Measurements from ENCODE around the gene NR2E3.

Gene NR2E3

DNA sequence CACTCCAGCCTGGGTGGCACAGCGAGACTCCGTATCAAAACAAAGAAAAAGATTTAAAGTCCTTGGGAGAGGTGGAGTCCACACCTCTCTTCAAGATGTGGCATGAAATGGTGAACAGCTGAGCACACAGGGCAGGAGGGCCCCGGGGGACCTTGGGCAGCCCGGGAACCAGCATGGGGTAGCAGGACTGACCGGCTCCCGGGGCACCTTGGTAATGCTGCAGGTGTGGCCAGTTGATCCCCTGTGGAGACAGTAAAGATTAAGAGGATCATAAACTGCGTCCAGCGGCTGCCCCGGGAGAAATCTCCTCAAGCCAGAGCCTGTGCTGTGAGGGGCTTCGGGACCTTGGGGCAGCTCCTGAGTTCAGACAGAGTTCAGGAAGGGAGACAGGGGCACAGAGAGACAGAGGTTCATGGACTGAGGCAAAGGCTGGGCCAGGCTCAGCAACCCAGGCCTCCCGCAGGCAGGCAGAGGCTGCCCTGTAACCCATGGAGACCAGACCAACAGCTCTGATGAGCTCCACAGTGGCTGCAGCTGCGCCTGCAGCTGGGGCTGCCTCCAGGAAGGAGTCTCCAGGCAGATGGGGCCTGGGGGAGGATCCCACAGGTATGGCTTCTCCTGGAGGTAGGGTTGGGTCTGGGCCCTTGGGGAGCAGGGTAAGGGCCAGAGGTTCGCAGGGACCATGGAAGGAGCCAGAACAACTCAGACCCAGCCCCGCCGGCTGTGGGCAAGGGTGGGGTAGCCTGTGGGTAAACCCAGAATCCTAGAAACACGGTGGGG lies at the start of gene NR2E3:
NR2E3 (plus strand) TSS at position 299 of the 780 bp plus-strand sequence; CDS start at position 489, 190 bp downstream.
- DNase-seq (ENCODE audit: low read depth in 2 of 2) = no peak

DNA sequence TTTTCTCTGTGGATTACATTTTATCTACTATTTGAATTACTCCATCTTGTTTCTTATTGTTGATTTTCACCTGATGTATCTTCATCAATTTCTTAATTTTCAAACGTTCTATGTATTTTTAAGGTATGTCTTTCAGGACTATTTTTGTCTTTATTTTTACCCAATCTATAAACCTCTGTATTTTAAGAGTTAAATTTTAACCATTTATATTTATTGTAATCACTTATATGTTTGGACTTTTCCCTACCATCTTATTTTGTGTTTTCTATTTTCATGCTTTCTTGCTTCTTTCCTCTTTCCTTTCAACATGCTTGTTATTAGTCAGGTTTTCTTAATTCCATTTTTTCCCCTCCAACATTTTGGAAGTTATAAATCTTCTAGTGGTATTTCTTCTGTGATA lies 49.5 kb upstream of the NR2E3 start:
- DNase-seq (ENCODE audit: low read depth in 2 of 2) = no peak

DNA sequence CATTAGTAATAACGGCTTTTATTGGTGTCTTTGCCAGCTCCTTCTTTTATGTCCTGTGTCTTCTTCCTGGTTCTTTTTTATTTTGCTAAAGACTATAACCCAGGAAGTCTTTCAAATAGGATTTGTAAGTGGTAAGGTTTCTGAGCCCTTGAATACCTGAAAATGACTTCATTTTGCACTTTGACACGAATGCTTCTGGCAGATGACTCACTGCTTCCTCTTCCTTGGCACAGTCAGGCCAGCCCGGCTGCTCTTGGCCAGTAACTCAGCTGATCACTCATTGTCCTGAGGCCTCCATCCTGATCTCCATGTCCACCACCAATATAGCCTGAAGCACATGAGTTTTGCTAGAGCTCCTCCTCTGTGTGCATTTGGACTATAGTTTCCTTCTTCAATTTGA lies 48.7 kb upstream of the NR2E3 start:
- DNase-seq (ENCODE audit: low read depth in 2 of 2) = no peak

DNA sequence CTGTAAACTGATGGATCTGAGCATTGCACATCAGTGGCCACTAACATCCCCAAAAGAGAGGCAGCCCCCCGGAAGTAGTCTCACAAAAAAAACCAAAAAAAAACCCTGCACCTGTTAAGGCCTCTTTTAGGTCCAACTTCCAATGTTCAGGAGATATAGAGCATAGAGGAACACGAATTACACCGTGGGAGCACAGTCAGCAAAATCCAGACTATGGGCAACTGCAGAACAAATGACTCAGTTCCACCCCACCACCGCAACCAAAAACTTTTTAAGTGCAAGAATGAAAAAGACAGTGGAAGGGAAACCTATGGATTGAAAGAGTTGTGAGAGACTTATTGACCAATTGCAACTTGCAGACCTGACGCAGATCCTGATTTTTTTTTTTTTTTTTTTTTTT lies 42.2 kb upstream of the NR2E3 start:
- no peak for DNase-seq (ENCODE audit: low read depth in 2 of 2)

DNA sequence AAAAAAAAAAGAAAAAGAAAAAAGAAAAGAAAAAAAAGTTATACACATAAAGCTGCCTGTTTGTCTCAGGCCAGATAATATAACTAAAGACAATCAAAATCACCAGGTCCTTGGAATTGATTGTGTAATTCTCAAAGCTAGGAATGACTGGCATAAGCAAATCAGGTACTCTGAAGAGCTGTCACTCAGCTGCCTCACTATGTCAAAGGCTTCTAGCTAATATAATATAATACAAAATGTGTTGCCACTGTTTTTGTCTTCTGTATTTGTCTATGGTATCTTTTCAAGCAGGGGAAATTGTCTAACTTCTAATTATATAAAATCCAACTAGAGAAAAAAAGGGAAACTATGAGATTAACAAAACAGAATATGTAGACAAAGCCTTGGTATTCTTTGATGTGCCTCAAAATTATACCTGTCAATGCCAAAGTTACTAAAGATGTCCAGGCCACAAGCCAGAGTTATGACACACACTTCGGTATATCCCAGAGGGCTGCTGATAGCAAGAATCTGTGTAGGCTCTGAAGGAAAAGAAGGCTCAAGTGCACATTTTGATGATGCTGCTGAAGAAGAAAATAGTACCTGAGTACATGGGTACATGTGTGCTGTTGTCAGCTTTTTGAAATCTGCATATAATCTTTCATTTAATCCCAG lies 37.0 kb upstream of the NR2E3 start:
- no peak for DNase-seq (ENCODE audit: low read depth in 2 of 2)

DNA sequence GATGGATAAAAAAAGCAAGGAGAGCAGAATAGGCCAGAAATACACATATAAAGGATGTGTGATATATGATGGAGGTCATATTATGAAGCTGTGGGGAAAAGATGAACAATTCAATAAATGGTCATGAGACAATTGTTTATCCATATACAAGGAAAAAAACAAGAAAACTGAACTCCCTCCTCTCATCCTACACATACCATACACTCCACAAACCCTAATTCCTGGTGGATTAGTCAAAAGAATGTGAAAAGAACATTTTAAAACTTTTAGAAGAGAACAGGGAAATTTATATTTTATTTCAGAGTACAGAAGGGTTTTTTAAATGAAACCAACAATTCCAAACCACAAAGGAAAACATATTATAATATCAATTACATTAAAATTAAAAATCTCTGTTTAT lies 34.5 kb upstream of the NR2E3 start:
- no peak for DNase-seq (ENCODE audit: low read depth in 2 of 2)

DNA sequence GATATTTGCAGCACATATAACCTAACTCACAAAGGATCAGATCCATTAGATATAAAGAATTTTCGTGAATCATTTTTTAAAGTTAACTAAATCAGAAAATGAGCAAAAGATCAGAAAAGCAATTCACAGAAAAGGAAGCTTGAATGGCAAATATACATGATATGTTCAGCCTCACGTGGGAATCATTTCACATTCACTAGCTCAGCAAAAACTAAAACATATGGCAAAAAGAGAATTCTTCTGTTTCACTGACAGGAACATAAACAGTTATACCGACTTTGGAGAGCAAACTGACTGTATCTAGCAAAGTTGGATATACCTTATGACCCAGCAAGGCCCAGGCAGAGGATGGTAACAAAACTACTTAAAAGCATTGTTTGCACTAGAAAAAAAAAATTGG lies 34.0 kb upstream of the NR2E3 start:
- DNase-seq (ENCODE audit: low read depth in 2 of 2) = no peak

DNA sequence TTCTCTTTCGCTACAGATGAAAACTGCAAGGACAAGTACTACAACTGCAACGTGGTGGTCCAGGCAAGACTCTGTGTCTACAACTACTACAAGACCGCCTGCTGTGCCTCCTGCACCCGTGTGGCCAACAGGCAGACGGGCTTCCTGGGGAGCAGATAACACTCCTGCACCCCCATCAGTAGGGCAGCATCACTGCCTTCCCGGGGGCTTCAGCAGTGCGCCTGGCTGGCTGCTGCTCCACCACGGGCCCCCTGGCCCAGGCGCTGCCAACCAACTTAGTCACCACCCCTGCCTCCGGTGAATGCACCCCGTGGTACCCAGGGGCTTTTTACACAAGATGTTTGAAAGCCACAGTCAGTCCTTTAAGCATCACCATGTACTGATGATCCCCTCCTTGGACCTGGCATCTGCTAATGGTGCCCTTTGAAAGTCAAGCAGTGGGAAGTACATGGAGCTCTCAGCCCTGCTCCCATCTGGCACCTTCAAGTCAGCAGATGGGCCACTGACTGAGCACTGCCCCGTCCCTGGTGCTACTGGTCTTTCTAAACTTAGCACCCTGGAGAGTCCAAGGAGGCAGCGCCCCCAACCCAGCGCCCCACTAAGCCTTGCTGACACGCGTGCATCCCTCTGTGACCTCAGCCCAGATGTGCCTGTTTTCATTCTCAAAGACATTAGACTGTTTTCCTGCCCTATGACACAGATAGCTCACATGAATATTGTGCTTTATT lies 33.0 kb upstream of the NR2E3 start:
- no peak for DNase-seq (ENCODE audit: low read depth in 2 of 2)

DNA sequence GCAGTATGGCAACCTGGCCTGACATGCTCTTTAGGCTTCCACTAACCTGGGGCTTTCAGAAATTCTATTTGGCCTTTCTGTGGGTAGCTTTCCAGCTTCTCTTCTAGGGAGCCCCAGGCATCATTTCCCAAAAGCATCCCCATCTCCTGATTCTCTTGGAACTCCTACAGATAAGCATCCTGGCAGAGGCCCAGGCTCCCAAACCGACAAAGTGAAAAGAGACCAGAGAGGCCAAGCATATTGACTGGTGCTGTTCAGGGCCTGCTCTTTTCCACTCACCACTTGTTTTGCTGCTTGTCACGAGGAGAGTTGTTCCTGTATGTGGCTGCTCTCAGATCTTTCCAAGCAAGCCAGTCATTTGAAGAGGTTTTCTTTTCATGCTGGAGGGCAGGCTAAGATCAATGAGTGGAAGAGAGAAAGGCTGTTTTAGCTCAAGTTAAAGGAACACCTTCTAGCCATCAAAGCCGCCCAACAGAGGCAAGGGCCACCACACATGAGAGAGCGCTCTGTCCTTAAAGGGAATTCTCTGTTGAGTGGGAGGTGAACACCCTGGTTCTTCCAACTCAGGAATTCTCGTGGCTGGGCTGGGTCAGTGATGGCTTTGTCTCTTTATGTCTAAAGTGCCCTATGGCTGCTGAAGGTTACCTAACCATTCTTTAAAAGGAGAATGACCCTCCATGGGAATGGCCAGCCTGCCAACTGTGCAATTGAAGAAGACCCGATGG lies 31.1 kb upstream of the NR2E3 start:
- no peak for DNase-seq (ENCODE audit: low read depth in 2 of 2)

DNA sequence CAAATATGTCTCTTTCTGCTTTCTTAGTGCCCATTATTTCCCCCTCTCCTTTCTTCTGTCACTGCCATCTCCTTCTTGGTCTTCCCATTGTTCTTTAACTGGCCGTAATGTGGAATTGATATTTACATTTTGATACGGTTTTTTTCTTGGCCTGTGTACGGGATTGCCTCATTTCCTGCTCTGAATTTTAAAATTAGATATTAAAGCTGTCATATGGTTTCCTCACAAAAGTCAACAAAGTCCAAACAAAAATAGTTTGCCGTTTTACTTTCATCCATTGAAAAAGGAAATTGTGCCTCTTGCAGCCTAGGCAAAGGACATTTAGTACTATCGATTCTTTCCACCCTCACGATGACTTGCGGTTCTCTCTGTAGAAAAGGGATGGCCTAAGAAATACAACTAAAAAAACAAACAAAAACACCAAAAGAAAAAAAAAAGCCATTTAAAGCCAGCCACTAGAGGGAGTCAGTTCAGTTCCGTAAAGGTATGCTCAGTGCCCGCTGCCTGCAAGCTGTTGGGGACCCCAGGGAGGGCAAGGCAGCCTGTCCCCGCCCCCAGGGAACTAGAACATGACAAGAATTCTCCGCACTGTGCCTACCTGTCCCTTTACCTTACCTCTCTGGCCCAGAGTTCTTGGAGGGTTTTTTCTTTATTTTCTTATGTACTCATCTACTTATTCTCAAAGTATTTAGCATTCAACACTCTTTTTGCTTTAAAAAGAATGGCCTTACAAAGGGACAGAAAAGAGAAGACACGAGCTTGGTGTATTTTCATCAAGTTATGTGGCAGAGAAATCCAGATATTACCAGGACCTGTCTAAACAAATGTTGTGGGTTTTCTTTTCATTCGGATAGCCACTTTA lies 30.0 kb upstream of the NR2E3 start:
- peak in 1 of 2 donors; percentile 11 for DNase-seq (ENCODE audit: low read depth in 2 of 2)

DNA sequence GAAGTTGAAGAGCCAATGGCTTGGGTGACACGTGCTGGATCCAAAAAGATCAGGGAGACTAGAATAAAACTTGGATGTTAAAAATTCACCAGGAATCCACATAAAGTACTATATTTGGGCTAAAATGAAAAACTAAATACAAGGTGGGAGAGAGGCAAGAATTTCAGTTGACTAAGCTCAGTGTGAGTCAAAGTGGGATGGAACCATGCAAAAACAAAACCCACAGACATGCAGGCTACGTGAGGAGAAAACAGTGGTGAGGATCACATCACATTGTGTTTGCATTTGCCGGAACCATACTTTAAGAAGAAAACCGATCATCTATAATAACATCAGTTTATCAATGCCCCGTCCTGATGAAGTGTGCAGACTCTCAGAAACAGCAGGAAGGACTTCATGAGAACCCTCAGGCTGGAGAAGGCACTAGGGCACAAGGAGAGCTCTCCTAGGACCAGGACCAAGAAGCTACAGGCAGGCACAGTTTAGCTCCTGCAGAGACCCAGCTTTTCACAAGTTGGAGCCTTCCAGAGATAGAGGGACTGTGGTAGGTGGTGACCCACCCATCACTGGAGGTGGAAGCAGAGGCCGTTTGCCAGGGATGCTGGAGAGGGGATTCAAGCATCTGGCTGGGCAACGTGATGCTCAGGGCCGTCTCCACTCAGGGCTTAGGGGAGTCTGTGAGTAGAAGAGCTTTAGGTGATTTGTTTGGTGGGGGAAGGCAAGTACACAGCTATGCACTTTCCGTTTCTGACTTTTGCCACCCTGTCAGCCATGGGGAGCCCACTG lies 29.0 kb upstream of the NR2E3 start:
- no peak for DNase-seq (ENCODE audit: low read depth in 2 of 2)

DNA sequence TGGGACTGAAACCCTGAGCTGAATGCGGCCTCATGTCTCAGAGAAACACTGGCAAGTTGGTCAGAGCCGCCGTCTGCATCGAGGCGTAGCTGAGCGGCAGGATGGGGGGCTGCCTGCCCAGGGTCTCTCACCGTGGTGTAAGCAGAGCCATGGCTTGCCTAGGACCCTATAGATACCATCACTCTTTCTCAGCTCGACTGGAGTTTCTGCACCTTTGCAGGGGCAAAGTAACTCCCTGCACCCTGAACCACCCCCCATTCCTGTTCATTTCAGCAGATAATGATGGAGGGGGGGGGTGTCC lies 28.4 kb upstream of the NR2E3 start:
- no peak for DNase-seq (ENCODE audit: low read depth in 2 of 2)

DNA sequence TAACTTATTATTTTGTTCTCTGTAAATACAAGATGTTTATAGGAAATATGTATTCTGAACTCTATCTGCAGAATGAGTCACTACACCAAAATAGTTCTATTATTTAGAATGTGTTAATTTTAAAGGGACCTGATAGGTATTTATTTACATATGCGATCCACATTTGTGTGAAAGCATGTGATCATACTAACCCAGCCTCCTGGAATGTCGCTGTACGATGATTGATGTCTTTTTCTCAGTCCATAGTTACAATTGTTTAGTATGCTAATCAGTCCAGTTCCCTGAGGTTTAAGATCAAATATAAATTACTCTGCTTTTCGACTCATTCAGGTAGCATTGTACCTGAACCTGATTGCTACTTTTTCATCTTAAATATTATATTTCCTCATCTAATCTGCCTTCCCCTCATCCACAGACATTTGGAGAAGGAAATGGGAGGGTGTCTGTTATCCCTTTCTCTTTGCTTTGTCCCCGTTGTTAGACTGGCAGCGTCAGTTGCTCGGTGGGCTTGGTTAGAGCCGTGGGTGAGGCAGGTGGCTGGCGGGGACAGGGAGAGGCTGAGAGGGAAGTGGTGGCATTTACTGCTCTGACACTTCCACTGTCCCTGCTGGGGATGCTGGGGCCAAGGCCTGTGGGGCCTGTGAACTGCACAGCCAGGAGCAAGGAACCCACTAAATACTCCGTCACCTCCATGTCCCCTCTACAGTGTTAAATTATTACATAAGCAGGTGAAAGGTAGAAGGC lies 27.8 kb upstream of the NR2E3 start:
- no peak for DNase-seq (ENCODE audit: low read depth in 2 of 2)

DNA sequence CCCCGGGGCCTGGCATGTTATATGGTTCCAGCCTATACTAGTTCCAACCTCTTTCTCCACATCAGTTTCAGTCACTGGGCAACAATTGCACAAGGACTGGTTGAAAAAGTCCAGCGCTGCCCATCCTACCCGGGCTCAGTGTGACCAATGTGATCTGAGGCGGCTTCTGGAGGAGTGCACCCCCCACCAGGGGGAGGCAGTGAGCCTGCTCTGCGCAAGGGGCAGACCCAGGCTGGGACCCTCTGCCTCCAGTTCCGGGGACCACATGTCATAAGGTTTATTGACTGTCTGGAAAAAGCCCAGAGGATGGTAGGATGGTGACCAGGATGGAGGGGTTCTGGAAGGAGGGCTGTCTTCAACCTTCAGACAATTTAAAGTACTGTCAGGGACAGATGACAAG lies 25.6 kb upstream of the NR2E3 start:
- no peak for DNase-seq (ENCODE audit: low read depth in 2 of 2)

DNA sequence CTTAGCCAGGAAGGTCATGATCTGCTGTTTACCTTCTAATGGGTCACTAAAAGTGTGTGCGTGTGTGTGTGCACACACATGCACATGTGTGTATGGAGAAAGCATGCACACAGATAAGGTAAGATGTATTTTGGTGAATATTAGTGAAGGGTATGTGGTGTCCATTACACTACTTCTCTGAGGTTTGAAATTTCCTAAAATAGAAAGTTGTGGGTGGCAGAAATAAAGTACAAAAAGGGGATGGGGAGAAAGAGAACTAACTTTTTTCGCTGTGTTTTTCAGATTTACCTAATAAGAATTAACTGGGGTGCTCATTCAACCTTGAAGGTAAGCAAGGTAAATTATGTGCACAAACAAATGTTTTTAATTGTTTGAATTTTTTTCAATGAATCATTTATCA lies 24.4 kb upstream of the NR2E3 start:
- no peak for DNase-seq (ENCODE audit: low read depth in 2 of 2)

DNA sequence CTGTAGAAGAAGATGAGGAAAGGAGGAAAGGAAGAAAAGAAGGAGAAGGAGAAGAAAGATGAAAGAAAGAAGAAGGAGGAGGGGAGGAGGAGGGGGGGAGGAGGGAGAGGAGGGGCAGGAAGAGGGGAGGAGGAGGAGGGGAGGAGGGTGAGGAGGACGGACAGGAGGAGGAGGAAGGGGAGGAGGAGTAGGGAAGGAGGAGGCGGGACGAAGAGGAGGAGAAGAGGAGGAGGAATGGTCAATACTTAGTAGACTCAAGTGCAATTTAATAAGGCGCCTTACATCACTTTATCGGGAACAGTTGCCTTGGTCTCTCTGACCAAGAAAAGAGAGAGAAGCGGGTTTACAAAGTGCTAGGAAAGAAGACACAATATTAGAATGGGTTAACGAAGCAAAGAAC lies 23.7 kb upstream of the NR2E3 start:
- no peak for DNase-seq (ENCODE audit: low read depth in 2 of 2)

DNA sequence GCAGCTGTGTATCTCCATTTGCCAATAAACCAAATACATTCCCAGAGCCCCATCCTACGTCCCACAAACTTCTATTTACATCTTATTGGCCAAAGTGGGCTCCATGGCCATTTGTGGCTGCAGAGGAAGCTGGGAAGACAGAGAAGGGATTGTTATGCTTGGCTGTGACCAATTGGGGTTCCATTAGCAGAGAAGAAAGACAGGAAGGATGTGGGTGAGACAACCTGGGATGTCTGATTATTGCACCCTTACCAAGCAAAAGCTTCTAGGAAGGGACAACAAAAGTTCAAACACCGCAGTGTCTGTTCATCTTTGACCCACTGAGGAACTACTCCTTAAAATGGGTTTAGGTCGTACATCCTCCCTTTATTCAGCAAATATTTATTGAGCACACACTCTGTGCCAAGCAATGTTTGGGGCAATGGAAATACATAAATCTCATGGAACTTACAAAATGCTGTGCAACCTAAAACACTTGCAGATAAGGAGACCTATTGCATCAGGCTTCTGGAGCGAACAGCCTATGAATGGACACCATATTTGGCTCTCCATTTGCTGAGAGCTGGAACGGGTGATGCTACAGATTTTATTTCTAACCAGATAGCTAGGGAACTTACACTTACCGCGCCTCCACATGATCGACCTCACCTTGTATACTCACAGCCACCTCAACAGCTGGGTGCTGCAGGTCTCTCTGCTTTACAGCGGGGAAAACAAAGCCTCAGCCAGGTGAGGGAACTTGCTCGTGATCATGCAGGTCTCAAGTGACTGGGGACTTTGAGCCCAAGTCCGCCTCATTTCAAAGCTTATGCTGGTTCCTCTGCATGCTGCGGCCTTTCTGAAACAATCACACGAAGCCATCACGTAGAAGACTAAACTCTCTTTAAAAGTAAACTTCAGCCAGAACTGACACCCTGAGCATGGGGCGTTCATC lies 21.4 kb upstream of the NR2E3 start:
- DNase-seq (ENCODE audit: low read depth in 2 of 2) = no peak

DNA sequence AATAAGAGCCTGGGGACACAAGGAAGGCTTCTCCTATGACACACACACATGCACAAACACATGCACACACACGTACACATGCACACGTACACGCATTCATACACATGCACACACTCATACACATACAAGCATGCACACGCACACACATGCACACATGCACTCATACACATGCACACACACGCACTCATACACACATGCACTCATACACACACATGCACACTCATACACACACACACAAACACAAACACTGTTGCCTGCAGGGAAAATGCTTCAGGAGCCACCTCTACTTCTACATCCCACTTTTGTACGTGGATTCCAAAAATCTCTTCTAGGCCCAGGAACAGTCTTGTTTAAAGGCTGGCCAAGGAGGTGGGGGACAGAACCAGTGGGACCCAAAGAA lies 20.7 kb upstream of the NR2E3 start:
- DNase-seq (ENCODE audit: low read depth in 2 of 2) = no peak

DNA sequence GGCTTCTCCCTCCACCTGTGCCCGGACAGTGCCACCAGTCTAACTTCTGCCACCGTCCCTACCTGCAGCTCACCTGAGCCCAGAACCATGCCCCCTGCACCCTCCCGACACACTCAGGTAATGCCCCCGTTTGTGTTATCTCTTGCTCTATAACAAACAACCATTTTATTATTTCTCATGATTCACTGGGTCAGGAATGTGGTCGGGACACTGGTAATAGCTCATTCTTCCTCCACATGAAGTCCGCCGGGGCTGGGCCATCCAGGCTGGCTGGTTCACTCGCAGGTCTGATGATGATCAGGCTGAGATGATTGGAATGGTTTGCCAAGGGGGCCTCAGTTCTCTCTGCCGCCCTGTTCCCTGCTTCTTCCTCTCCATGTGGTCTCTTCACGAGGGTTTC lies 20.3 kb upstream of the NR2E3 start:
- no peak for DNase-seq (ENCODE audit: low read depth in 2 of 2)
